IMR-90 (cell line): ENCODE measurements around the gene SLC35C1.

Experiments used
- BHLHE40 ChIP-seq: fragments of 150-350 bp; IDR thresholded peaks from 2 replicates; pipeline ENCODE4 v1.6.1; 2016; ENCODE audit warnings: mild to moderate bottlenecking, low read depth, low read length
- CEBPB ChIP-seq: IDR thresholded peaks from 2 replicates; pipeline ENCODE4 v1.6.1; 2012; ENCODE audit warnings: low read depth, low read length, improper control_type of control experiment
- FOS ChIP-seq: fragments of 150-350 bp; IDR thresholded peaks from 2 replicates; pipeline ENCODE4 v1.6.1; 2016; ENCODE audit warnings: low read depth, low read length
- MAFK ChIP-seq: IDR thresholded peaks from 2 replicates; pipeline ENCODE4 v1.6.1; 2012; ENCODE audit warnings: low read depth, low read length, improper control_type of control experiment
- POLR2A ChIP-seq: IDR thresholded peaks from 2 replicates; pipeline ENCODE4 v1.6.1; 2012; ENCODE audit warnings: mild to moderate bottlenecking, low read depth, low read length
- RAD21 ChIP-seq: IDR thresholded peaks from 2 replicates; pipeline ENCODE4 v1.6.1; 2012; ENCODE audit warnings: low read length, improper control_type of control experiment
- RCOR1 ChIP-seq: IDR thresholded peaks from 2 replicates; pipeline ENCODE4 v1.6.1; 2012; ENCODE audit warnings: mild to moderate bottlenecking, low read length, improper control_type of control experiment; ENCODE audit not compliant: insufficient replicate concordance
- TF ChIP-seq, protein P1 (sequence below): conservative IDR thresholded peaks from 2 replicates; pipeline ENCODE4 v1.5.1; 2012; ENCODE audit warnings: mild to moderate bottlenecking, low read depth, low read length, improper control_type of control experiment

GRCh38 chr11:45795379-45795778, 9.6 kb upstream of the SLC35C1 start:
- TF ChIP-seq POLR2A, result no peak
- TF ChIP-seq CEBPB, result no peak
- no peak for TF ChIP-seq FOS
- TF ChIP-seq, protein P1, sequence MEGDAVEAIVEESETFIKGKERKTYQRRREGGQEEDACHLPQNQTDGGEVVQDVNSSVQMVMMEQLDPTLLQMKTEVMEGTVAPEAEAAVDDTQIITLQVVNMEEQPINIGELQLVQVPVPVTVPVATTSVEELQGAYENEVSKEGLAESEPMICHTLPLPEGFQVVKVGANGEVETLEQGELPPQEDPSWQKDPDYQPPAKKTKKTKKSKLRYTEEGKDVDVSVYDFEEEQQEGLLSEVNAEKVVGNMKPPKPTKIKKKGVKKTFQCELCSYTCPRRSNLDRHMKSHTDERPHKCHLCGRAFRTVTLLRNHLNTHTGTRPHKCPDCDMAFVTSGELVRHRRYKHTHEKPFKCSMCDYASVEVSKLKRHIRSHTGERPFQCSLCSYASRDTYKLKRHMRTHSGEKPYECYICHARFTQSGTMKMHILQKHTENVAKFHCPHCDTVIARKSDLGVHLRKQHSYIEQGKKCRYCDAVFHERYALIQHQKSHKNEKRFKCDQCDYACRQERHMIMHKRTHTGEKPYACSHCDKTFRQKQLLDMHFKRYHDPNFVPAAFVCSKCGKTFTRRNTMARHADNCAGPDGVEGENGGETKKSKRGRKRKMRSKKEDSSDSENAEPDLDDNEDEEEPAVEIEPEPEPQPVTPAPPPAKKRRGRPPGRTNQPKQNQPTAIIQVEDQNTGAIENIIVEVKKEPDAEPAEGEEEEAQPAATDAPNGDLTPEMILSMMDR, result no peak
- TF ChIP-seq MAFK, result no peak
- TF ChIP-seq BHLHE40, result no peak
- no peak for TF ChIP-seq RAD21
- no peak for TF ChIP-seq RCOR1
